GM18502 (cell line): Measurements from ENCODE around the gene MFNG.

Experiments
- ATAC-seq: cut with Tn5 transposase; IDR thresholded peaks from one replicate; pipeline ENCODE4 v1.9.1; 2021; ENCODE audit warnings: mild to moderate bottlenecking; ENCODE audit not compliant: unreplicated experiment, poor library complexity

The MFNG gene

GRCh38 chr22:37497062-37497599 lies 10.9 kb upstream of the MFNG start:
- ATAC-seq, result no peak

DNA sequence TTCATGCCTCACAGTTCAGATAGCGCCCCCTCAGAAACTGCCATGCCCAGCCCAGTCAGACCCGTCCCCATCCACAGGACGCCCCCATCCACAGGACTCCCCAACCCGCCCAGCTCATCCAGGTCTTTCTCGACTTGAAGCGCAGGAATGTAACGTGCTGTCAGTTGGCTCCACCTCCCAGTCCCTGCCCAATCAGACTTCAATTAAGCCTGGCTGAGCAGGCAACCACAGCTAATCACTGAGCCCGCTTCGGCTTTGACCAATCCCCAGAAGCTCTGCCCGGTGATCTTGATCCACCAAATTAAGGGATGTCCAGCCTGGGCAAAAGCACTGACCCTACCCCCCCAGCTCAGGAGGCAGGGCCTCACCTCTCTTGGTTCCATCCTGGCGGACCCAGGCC lies 10.5 kb upstream of the MFNG start:
- no peak for ATAC-seq

GRCh38 chr22:37493979-37494378 lies 7.8 kb upstream of the MFNG start:
- no peak for ATAC-seq

DNA sequence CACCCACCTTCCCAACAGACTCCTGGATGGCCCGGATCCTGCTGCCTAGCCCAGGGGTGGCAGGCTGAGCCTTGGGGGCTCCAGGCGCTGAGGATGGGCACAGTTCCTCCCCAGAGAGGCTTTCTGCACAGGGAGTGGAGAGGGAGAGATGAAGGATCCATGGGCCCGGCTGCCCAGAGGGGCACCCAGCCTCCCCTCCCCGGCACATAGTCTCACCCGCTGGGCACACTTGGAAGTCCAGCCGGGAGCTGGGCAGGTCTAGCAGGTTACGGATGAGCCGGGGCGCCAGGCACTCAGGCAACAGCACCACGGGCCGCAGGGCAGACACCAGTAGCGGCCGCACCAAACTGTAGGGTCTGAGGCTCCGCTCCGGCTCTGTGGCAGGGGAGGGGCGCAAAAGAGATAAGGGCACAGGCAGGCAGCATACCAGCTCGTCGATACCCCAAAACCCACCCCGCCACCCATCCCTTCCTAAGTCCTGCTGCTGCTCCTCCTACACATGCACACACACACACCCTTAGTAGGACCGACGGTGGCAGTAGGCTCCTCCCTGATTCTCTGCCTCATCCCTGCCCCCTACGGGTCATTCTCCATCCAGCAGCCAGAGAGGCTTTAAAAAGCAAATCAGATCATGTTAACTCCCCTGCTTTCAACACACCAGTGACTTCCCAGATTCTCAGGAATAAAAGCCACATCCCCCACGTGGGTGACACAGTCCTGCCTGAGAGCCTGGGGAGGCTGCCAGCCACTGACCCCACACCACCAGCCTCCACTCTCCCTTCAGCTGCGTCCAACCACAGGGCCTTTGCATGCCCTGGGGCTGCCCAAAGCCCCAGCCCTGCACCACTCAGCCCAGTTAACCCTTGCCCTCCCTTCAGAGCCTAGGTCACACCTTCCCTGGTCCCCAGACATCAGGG lies 6.5 kb upstream of the MFNG start:
- ATAC-seq, result no peak

DNA sequence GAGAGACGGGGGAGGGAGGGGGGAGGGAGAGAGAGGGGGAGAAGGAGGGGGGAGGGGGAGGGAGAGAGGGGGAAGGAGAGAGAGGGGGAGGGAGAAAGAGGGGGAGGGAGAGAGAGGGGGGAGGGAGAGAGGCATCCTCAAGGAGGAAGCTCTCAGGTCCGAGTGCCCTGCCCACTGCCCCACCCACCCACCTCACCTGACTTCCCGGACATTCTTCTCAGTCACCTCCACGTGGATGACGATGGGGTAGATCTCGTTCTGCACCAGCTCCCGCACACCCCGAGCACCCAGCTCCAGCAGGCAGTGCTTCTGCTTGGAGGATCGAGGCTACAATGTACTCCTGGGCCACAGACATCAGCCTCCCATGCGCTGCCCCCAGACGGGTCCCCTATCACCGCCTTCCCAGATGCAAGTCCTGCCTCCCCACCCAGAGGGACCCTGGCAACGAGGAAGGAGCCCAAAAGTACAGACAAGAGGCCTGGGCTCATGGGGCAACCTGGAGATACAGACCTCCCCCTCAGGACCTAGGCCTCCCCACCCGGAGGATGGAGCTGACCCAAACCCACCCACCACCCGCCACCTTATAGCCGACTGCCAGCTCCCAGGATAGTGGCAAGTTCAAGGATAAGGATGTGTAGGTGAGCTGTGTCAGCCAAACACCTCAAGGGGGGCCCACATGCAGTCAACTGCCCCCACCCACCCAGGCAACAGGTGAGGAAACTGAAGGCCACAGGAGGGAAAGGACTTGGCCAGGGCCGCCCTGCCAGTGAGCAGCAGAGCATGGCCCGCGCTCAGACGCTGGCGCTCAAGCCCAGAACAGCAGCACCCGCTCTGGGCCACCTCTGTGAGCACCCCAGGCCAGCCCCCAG lies 5.6 kb upstream of the MFNG start:
- no peak for ATAC-seq

DNA sequence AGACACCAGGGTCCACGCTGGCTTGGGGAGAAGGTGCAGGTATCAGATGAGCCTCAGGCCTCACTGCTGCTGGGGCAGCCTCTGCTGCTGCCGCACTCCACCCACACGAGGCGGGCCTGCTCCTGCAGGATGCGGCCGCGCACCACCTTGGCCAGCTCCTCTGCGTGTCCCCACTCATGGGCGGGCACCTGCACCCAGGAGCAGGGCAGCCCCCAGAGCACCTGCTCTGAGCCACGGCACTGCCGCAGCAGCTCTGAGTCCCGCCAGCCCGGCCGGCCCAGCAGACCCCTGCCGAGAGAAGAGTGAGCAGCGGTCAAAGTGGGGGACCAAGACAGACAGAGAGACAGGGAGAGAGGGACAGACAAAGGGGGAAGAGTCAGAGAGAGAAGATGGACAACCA lies 4.9 kb upstream of the MFNG start:
- ATAC-seq, result no peak

DNA sequence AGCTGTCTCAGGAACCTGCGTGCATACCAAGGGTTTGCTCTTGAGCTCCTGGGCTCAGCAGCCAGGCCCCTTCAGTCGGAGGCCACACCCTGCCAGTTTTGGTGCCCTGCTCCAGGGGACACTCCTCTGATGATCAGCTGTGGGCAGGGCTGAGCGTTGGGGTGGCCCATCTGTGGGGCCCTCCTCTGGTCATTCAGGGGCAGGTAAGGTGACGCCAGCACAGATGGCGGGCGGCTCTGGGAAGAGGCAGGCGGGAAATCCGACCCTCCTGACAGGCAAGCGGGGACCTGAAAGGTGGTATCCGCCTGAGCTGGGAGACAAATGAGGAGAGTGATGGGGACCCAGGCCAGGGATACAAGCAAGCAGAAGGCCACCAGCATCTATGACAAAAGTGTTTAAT lies 3.8 kb upstream of the MFNG start:
- ATAC-seq, result no peak

DNA sequence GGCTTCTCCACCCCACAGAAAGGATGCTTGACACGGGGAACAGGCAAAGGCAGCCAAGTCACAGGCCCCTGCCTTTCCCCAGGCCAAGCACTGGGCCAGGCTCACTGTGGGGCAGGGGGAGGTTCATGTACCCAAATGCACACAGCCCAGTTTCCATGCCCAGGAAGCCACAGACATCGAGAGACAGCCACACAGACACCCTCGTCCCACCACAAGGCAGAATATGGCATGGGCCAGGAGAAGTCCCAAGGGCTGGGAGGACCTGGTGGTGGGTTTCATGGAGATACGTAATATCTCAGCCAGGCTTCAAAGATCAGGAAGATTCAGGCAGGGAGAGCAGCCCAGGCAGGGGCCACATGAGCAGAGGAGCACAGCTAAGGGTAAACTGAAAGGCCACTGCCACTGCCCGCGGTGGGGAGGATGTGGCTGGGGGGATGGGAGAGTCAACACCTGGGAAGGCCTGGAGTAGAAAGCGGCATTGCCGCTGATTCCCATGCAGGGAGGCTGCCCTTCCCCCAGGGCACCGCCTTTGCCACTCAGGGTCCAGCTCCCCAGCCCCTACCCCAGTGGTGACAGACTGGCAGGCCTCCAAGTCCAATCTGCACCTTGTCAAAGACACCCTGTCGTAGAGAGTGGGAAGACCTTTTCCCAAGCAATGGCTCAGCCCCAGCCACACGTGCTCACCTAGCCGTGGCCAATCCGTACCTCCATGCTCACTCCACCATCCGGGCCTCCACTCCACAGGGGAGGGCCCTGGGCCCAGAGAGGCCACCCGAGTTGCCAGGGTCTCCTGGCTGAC lies 2.4 kb upstream of the MFNG start:
- no peak for ATAC-seq

DNA sequence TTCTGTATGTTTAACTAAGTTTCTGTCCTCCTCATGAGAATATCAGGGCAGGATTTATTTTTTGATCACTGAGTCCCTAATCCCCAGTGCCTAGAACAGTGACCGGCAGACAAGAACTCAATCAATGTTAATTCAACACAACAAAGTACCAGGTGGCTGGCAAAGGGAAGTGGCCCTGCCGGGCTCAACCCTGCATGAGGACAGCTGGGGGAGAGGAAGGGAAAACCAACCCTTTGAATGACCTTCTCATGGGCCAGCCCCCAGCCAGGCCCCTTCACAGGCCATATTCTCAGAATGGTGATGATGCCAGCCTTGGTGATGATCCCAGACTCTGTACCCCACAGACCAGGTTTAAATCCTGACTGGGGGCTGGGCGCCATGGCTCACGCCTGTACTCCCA lies 1.4 kb upstream of the MFNG start:
- ATAC-seq, result no peak

- no peak for ATAC-seq
Measured at GRCh38 chr22:37487129-37487528, 945 bp upstream of the MFNG start.

GRCh38 chr22:37485395-37486223 lies 575 bp downstream of the MFNG start:
- peak; percentile 11 for ATAC-seq

GRCh38 chr22:37484480-37485394 lies 1.4 kb downstream of the MFNG start:
- peak; percentile 46 for ATAC-seq

GRCh38 chr22:37483050-37483449 lies 3.1 kb downstream of the MFNG start:
- no peak for ATAC-seq

DNA sequence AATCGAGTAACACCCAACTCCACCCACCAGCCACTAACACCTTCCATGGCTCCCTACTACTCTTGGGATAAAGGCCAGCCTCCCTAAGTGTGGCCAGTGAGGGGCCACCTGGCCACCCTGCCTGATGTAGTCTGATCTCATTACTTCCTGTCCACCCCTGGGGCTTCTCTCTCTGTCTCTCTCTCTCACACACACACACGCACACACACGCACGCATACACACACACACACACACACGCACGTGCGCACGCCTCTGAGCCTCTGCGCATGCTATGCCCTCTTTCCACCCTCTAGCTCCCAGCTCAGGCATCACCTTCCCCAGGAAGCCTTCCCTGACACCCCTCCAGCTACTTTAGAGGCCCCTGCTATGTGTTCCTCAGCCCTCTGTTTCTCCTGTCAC lies 3.9 kb downstream of the MFNG start:
- ATAC-seq, result no peak

DNA sequence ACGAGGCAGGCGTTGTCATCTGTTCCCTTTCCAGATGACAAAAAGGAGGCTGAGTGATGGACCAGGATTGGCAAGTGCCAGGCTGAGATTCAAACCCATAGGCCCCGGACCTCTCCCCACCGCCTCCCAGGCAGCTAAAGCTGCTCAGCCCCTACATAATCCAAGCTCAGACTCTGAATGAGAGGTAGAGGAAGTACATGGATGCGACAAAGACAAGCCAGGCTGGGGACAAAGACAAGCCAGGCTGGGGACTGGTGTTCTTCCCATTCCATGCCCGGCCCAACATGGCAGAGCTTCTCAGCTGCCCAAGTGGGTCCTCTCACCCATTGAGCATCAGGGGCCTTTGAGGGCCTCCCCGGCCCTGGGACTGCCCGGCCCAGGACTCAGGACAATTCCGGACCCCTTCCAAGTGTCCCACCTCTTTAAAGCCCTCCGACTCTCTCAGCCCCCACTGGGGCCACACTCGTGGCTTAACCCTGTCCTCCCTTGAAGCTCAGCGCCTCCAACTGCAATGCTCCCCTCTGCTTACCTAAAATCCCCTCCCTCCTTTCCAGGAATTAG lies 4.8 kb downstream of the MFNG start:
- no peak for ATAC-seq

- no peak for ATAC-seq
Measured at GRCh38 chr22:37480387-37481346, 5.5 kb downstream of the MFNG start.

DNA sequence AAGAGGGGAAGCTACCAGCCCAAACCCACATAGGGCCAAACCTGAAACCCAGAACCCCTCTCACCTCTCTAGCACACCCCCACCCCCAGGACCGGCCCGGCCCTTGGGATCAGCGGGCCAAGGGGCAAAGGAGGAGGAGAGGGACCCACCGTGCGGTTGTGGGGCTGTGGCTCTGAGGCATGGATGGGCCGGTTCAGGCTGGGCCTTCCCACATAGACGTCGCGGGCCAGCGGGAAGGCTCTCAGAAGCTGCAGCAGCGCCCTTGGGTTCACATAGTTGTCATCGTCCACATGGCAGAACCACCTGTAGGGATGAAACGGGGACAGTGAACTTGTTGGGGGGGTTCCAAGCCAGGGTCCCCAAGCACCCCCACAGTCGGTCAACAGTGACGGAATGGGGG lies 7.0 kb downstream of the MFNG start:
- no peak for ATAC-seq
